GM19240 (cell line): Measurements from ENCODE around the gene IHH.

Experiments used
- DNase-seq: peaks from one replicate; pipeline ENCODE4 v3.0.0; 2011; ENCODE audit warnings: low spot score; ENCODE audit not compliant: insufficient read length

The IHH gene

DNA sequence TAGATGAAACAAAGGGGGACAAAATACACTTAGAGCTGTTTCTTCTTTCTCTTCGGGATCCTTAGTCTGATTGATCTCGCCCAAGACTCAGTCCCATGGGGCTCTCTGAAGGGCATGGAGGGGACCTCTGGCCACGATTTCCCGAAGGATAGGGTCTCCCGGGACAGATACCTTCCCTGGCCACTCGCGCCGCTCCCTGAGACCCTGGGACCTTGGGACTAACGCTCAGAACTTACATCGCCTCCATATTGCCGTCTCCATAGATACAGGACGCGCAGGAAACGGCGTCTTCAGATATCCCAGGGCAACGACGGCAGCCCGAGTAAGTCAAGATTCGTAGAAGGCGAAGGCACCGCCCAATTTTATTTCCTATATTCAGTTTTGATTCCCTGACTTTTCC, 19.5 kb downstream of the IHH start, which contains the start of gene CFAP65:
Gene CFAP65, minus strand, starts transcription at position 265 of the 400 bp plus-strand sequence. CDS start 2,468 bp downstream, outside the sequence.
- no peak for DNase-seq

- no peak for DNase-seq
These were observed 22.1 kb downstream of the IHH start for GRCh38 chr2:219038600-219038999.

- DNase-seq: no peak
These were observed 22.8 kb downstream of the IHH start for GRCh38 chr2:219037783-219038499.

DNA sequence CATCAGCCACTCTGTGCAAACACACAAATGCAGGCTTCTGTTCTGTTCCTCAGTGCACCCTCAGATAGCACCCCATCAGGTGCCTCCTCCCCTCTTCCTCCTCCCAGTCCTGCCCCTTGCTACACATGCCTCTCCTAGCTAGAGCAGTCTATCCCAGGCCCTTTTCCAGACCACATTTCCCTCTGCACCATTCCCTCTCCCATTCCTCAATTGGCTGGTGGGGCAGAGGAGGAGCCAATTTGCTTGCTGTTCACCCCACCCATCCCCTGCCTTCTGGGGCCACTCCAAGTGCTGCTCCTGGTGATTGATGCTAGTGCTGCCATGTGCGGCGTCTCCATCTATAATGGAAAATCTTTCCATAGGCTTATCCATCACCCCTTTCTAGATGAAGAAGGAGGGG, 24.8 kb downstream of the IHH start:
- DNase-seq: no peak

DNA sequence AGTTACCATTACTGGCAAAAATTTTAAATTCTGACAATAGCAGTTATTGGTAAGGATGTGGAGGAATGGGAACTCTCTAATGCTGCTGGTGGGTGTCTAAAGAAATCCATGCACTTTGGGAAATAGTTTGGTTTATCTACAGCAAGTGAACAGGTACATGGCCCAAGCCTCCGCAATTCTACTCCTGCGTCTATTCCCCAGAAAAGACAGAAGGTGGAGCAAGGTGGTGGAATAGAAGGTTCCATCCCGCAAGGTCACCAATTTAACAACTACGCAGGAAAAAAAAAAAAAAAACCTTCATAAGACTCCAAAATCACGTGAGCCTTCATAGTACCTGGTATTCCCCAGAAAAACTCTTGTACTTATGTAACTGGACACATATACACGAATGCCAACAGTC, 25.9 kb downstream of the IHH start:
- DNase-seq: no peak

- no peak for DNase-seq
These were observed 28.5 kb downstream of the IHH start for GRCh38 chr2:219032051-219032745.

DNA sequence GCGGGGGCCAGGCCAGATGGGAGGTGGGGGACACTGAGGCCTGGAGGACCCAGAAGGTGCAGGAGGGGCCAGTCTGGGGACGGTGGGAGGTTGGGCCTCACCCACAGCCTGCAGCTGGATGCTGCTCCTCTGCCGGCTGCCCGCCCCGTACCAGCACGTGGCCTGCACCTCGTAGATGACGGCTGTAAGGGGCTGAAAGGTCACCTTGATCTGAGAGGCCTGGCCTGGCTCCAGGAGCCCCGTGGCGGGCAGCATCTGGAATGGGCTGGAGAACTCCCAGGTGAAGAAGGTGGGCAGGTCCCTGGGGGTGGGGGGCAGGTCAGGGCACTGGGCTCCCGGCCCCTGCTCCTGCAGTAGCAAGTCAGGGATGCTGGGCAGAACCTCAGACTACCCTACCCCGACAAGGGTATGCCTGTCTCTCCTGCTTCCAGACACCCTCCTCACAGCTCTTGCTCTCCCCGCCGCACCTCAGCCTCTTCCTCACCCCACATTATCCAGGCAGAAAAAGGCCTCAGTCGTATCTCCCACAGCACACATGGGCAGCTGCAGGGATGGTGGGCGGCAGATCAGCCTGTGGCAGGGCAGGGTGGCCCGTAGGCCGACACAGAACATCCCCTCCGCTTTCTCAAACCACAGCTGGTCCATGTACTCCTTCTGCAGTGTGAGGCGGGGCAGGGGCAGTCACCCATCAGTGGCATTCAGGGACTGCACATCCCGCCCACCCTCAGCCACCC, 29.5 kb downstream of the IHH start:
- no peak for DNase-seq

GRCh38 chr2:219030177-219030940, 30.4 kb downstream of the IHH start:
- no peak for DNase-seq

DNA sequence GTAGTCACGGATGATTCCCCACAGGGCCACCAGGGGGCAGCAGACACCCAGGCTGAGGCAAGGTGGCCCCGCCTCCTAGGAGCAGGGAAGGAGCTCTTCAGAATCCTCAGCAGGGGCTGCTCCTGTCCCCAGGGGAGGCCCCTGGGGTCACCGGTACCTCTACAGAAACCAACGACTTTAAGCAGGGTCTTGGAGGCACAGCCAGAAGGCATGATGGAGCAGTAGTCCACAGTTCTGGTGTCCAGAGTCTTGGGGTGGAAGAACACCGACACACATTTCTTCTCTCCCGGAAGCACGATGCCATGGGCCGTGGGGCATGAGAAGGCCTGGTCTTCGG, 30.9 kb downstream of the IHH start:
- DNase-seq: peak; percentile 67

DNA sequence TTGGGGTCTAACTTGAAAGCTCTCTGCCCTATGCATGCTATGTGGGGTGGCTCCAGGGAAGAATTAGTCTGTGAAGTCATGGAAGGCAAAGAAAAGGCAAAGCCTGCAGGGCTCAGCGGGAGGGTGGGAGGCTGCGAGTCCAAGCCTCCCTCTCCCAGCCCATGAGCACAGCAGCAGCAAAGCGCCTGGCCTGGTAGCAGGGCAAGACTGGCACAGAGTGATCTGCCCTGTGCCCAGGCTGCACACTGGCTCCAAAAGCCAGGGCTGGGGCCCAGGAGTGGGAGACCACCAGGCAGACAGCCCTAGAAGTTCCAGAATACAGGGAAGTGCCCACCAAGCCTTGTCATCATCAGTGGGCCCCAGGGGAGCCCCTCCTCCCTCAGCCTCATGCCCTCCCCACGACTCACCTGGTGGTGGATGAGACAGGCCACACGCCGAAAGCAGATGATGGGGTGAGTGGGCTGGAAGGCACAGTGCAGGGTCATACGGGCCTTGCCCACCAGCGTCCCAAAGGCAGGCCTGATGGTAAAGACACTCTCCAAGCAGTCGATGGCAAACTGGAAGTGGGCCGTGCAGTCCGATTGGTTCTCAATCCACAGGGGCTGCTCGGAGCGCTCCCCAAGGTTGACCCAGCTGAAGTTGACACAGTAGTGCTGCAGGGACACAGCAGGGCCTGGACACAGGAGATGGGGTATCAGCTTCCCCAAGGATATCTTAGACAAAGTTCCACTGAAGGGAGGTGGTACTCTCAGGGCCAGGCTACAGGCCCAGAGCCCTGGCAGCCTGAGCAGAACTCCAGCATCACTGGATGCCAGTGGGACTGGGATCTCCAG, 31.5 kb downstream of the IHH start:
- DNase-seq: no peak

- no peak for DNase-seq
These were observed 32.6 kb downstream of the IHH start for GRCh38 chr2:219028141-219028540.

GRCh38 chr2:219027511-219028055, 33.1 kb downstream of the IHH start:
- DNase-seq: no peak

DNA sequence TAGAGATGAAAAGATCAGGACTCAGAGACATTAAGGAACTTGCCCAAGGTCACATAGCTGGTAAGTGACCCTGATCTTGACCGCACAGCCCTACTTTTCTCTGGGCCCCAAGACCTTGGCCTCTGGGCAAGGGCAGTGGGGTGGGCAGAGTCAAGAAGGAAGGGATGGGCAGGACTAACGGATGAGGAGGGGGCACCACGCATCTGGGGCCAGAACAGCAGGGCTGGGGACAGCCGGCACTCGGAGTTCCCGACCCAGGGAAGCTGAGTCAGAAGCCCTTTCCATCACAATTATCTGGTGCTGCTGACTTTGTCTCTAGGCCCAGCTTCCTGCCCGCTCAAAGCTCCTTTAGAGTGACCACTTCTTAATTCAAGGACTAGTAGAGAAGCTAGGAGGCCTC, 33.8 kb downstream of the IHH start:
- no peak for DNase-seq

DNA sequence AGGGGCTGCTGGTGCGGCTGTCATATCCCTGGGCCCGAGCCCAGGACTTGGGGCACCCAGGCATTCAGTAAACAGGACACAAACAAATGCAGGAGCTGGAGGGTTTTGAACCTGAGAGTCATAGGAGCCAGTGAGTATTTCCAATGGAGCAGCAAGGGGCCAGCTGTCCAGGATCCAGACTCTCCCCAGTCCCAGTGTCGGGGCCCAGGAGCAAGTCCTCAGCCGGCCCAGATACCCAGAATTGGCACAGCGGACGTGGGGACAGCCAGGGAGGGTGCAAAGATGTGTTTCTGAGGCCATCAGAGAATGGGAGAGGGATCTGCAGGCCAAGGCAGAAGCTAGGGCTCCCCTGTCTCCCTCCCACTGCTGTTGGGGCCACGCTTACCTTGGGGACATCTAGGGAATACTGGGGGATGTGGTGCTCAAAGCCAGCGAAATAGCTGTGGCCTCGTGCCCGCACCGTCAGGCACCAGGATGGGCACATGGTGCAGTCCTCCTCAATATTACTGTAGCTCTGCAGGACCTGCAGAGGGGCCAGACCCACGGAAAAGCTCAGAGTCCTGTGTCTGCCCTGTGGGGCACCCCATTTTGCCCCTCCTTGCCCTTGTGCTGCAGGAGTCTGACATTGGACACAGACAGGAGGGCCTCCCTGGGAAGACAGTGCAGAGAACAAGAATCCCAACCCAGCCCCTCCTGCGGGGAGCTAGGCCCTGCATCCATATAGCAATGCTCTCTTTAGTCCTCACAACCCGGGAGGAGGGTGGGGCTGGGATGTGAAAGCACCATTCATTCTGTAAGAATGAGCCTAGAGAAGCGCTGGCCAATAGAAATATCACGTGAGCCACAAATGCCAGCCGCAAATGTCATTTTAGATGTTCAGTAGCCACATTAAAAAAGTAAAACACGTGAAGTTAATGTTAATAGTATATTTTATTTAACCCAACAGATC, 34.8 kb downstream of the IHH start:
- DNase-seq: no peak

GRCh38 chr2:219024059-219024458, 36.7 kb downstream of the IHH start:
- DNase-seq: no peak

DNA sequence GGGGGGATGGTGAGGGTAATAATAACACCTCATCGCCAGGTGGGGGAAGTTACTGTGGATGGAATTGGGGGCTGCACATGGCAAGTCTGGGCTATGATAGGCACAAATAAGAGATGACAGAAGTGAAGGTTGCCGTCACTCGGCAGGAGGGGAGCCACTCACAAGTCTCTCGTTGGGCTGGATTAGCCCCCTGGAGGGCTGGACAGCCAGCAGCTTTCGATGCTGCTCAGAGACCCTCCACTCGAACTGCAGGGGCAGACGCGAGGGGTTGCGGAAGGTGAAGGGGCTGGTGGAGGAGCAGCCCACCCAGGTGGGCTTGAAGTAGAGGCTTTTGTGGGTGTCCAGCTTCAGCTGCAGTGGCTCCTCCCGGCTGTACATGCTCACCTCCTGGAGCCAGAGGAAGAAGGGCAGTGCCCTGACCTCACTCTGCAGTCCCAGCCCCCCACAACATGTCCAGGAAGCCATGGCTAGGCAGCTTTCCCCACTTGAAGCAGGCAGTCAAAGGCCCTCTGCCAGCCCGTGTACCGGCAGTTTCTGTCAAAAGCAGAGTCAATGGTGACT, 37.6 kb downstream of the IHH start:
- DNase-seq: no peak

- no peak for DNase-seq
These were observed 38.1 kb downstream of the IHH start for GRCh38 chr2:219022616-219023015.

DNA sequence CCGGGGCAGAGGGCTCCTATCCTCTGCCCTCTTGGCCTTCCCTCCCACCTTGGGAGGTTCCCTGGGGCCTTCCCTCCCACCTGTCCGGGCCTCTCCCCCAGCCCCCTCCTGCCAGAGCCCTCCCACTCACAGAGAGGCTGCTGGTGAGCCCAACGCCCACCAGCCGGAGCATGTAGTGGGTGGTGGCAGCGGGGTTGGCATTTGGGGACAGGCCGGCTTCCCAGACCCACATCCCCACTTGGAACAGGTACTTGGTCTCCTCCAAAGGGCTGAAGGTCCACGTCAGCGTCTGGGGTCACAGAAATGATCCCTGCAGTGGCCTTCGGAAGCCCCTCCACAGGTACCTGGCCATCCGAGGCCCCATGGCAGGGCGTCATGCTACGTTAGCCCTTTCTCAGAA, 38.7 kb downstream of the IHH start:
- DNase-seq: no peak

GRCh38 chr2:219021591-219021990, 39.1 kb downstream of the IHH start:
- no peak for DNase-seq
